Muscle of leg (tissue), 11 donors: ENCODE results near the gene PDZRN3. TPM values are rescaled to one million over a fixed set of nuclear protein-coding genes. Genes with fewer than 3 reads are reported as not detected.
A peak's percentile ranks its signal among the peaks of the same experiment; 100 is the strongest.

ENCODE experiments used
- DNase-seq: peaks from one replicate; pipeline ENCODE4 v3.0.0; 2013
- H3K27ac ChIP-seq: one replicate; pipeline ENCODE4 v1.5.1; 2013; ENCODE audit warnings: mild to moderate bottlenecking, low read length, control low read depth
- H3K27me3 ChIP-seq: one replicate; pipeline ENCODE4 v1.6.1; 2013; ENCODE audit warnings: low read length; ENCODE audit not compliant: control insufficient read depth, insufficient read depth
- H3K36me3 ChIP-seq: one replicate; pipeline ENCODE4 v1.6.1; 2013; ENCODE audit warnings: low read length; ENCODE audit not compliant: control insufficient read depth, insufficient read depth
- H3K4me1 ChIP-seq: one replicate; pipeline ENCODE4 v1.6.1; 2013; ENCODE audit warnings: low read length; ENCODE audit not compliant: control insufficient read depth, insufficient read depth
- H3K4me3 ChIP-seq: one replicate; pipeline ENCODE4 v1.5.1; 2013; ENCODE audit warnings: low read length, control low read depth
- H3K9me3 ChIP-seq: replicated peaks from 2 replicates; pipeline ENCODE4 v1.6.1; 2013; ENCODE audit warnings: low read depth, low read length; ENCODE audit not compliant: control insufficient read depth
- WGBS: methylation state at CpG from one replicate; pipeline ENCODE4 v1.1.5; 2013; ENCODE audit warnings: missing lambda C conversion rate; ENCODE audit not compliant: insufficient coverage; 5-methylcytosine and 5-hydroxymethylcytosine counted together
- polyA plus RNA-seq, 8 donors: library from polyadenylated mRNA; unstranded; fragments of 120-200 nt; gene quantifications; one replicate each; pipeline versions ENCODE4 v1.2.1 to v1.2.3, GENCODE V29; 2013; ENCODE audit warnings: inconsistent platforms in 1 of 8, low replicate concordance in 1 of 8; ENCODE audit not compliant: insufficient read length in 8 of 8, insufficient read depth in 1 of 8
- total RNA-seq: library from RNA; stranded (reverse); fragments of 120-200 nt; gene quantifications from one replicate; pipeline ENCODE4 v1.2.4, GENCODE V29; 2013

The PDZRN3 gene
- total and polyA plus RNA-seq, 9 donors, result 57.1 to 96.4 (median 79.7) TPM

DNA sequence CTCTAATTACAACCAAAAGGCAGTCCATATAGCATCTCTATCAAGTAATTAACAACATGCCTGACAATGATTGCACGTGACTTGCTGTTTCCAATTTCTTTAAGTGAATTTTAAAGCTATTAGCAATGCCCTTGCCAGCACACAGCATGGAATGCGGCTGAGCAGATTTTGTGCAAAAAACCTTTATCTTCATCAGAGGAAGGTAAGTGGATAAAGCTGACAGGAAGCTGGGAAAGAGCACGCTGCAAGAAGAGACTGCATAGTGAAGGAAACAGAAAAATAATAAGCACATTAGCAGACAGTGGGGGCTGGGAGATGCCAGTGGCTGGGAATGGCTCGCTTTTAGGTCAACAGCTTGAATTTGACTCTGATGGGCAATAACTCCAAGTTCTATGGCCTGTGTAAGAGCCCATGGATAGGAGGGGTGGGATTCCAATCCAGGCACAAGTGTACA, 138.8 kb downstream of the PDZRN3 start:
- no peak for DNase-seq
- 53% methylated on average over 3 of the region's 4 CpGs for WGBS
- Histone ChIP-seq H3K36me3 (peaks cover 10% of the 10 kb centered on the region), H3K9me3 (no peaks in the 10 kb centered on the region), H3K4me1 (peaks cover 12% of the 10 kb centered on the region), H3K4me3 (no peak overlapping the region), H3K27me3 (no peaks in the 10 kb centered on the region), H3K27ac (no peak overlapping the region)

DNA sequence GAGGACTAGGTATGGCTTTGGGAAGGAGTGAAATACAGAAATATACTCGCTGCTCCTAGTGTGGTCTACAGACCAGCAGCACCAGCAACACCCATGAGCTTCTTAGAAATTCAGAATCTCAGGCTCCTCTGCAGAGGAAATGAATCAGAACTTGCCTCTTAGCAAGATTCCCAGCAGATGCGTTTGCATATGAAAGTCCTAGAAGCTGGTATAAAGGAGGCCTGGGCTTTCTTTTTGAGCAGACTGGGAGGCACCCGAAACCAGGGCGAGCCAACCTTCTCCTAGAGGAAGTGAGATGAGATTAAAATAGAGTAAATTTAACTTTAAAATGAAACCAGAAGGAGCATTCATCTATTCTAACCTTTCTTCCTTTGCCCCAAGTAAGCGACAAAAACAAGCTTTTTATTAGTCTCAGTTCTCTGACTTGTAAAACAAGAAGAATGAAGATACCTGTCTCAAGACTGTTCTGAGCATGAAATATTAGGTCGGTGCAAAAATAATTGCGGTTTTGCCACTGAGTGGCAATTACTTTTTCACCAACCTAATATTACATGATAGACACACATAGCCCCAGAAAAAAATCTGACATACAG, 140.0 kb downstream of the PDZRN3 start:
- Histone ChIP-seq H3K27me3 (no peaks in the 10 kb centered on the region), H3K4me3 (no peak overlapping the region), H3K27ac (no peak overlapping the region), H3K4me1 (peaks cover 10% of the 10 kb centered on the region), H3K36me3 (peaks cover 10% of the 10 kb centered on the region), H3K9me3 (no peaks in the 10 kb centered on the region)
- 75% methylated on average over 2 of the region's 7 CpGs for WGBS
- no peak for DNase-seq

DNA sequence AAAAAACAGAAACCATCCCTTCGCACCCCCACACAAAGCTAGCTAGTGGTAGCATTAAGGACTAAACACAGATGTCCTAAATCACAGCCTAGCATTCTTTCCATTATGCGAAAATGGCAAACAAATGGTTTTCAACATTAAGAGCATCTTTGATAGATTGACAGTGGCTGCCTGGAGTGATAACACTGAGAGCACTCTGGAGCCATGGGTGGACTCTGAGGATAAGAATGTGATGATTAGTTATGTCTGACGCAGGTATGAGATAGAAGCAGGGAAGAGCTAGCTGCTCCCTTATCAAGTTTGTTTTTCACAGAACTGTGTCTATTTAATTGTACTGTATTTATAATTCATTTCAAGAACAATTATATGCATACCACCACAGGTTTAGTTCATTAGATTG, 142.9 kb downstream of the PDZRN3 start:
- Histone ChIP-seq H3K4me1 (peaks cover 17% of the 10 kb centered on the region), H3K4me3 (no peak overlapping the region), H3K27me3 (no peaks in the 10 kb centered on the region), H3K9me3 (no peaks in the 10 kb centered on the region), H3K27ac (no peak overlapping the region), H3K36me3 (peaks cover 5% of the 10 kb centered on the region)
- no peak for DNase-seq
- WGBS, result no CpG with 5 or more reads among the region's 3 CpGs

DNA sequence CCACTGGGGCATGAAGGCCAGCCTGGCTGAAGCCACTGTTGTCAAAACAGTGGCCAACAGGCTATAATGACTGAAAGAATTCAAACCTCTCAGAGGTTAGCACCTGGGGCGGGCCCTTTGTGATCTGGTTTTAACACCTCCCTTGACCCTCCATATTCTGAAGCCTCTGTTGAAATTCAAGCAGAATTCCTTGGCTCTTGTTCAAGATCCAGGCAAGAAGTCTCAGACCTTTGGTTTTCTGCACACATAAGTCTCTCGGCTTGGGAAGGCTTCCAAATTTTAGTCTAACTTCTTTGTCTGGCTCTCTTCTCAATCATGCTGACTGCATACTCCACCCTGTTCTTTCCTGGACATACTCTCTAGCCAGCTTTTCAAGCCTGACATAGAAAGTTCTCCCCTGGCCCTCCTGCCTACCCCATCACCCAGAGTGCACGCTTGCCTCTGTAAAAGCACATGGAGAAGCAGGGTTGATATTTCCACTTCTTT, 144.5 kb downstream of the PDZRN3 start:
- H3K27ac ChIP-seq, result no peak overlapping the region
- no peaks in the 10 kb centered on the region for H3K9me3 ChIP-seq
- peaks cover 5% of the 10 kb centered on the region for H3K36me3 ChIP-seq
- H3K27me3 ChIP-seq, result no peaks in the 10 kb centered on the region
- peaks cover 15% of the 10 kb centered on the region for H3K4me1 ChIP-seq
- DNase-seq, result peak; percentile 59
- no peak overlapping the region for H3K4me3 ChIP-seq
- WGBS, result 73% methylated on average over 3 of the region's 3 CpGs

DNA sequence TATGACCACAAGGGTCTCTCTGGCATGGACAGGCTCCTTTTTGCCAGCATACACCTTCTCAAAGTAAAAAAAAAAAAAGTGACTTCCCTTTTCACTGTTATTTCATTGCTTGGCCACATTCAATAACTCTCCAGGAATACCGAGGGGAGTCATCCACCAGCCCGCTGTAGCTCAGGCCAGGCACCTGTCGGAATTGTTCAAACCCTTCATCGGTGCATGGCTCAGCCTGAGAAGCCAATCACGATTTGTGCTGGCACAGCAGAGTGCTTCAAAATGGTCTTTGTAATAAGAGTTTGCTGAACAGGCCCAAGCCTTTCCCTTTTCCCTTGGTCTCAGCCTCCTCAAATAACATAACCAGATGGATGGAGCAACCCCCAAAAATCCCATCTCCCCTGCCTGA, 145.4 kb downstream of the PDZRN3 start:
- Histone ChIP-seq H3K27me3 (no peaks in the 10 kb centered on the region), H3K36me3 (peaks cover 3% of the 10 kb centered on the region), H3K4me1 (peaks cover 15% of the 10 kb centered on the region), H3K27ac (no peak overlapping the region), H3K4me3 (no peak overlapping the region), H3K9me3 (no peaks in the 10 kb centered on the region)
- WGBS, result 40% methylated on average over 2 of the region's 5 CpGs
- no peak for DNase-seq

DNA sequence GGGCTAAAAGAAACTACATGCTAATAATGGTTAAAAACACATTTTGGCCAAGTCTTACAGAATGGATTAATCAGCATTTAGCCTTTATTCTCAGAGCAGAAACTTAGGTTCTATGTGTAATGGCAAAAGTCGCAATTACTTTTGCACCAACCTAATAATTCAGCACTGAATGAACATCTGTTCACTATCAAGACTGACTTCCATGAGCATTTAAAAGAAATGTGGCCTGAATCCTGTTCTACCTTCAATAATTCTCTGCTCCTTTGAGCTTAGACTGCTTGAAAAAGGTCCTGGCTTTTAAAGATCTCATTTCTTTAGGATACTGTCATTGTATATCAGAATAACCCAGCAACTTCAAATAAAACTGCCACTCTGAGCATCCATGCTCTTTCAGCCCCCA, 145.9 kb downstream of the PDZRN3 start:
- Histone ChIP-seq H3K27me3 (no peaks in the 10 kb centered on the region), H3K27ac (no peak overlapping the region), H3K36me3 (no peaks in the 10 kb centered on the region), H3K4me1 (peaks cover 15% of the 10 kb centered on the region), H3K9me3 (no peaks in the 10 kb centered on the region), H3K4me3 (no peak overlapping the region)
- DNase-seq, result no peak
- no CpG with 5 or more reads among the region's 1 CpG for WGBS

DNA sequence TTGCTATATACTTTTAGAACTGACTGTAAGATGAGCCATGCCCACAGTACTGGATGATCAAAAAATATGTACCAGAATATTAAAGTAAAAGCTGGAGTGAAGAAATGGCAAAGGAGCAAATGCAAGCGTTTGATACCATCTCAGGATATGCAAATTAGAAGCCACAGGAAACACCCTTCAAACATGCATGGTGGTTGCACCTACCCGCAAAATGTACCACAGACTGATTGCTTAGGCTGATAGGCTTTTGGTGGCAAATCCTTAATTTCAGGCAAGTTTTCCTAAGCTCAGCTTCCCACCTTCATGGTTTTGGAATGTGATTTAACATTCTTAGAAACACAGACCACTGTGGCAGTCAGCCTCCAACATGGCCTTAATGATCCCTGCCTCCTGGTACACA, 149.0 kb downstream of the PDZRN3 start:
- no peak overlapping the region for H3K27ac ChIP-seq
- WGBS, result 80% methylated on average over 1 of the region's 2 CpGs
- H3K4me3 ChIP-seq, result no peak overlapping the region
- H3K27me3 ChIP-seq, result no peaks in the 10 kb centered on the region
- no peak for DNase-seq
- no peaks in the 10 kb centered on the region for H3K9me3 ChIP-seq
- no peaks in the 10 kb centered on the region for H3K36me3 ChIP-seq
- peaks cover 15% of the 10 kb centered on the region for H3K4me1 ChIP-seq

DNA sequence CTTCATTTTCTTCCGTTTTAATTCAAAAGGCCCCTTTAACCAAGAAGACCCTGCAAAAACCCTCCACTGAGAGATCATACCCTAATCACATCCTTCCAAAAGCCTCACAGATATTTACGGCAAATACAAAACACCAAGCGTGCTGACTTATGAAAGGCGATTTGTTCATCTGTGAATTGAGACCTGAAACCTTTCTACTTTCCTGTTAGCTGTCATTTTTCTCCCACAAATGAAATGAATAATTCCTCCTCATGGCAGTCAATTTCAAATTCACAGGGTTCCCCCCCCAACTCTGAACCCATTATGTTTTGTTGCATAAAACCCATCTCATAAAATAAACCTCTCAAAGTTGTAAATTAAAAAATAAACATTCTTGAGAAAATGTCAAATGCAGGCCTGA, 149.6 kb downstream of the PDZRN3 start:
- no peaks in the 10 kb centered on the region for H3K27me3 ChIP-seq
- no peaks in the 10 kb centered on the region for H3K9me3 ChIP-seq
- H3K36me3 ChIP-seq, result no peaks in the 10 kb centered on the region
- WGBS, result 70% methylated on average over 3 of the region's 4 CpGs
- H3K4me3 ChIP-seq, result no peak overlapping the region
- no peak for DNase-seq
- H3K4me1 ChIP-seq, result peaks cover 12% of the 10 kb centered on the region
- H3K27ac ChIP-seq, result no peak overlapping the region

DNA sequence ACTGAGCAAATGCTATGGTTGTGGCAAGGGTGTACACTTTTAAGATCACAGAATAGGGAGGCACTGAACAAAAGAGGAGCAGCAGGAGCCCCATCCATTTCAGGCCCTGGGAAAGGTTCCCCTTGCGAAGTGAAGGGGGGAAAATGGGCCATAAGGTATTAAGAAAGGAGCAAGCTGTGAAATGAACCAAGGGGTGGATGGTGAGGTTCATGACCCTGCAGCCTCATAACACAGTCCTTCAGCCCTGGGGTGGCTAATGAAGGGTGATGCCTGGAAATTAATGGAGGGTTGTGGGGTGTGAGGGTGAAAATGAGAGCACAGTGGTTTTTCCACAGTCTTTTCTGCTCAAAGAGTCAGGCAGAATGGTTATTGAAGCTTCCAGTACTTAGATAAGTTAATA, 150.1 kb downstream of the PDZRN3 start:
- peaks cover 8% of the 10 kb centered on the region for H3K4me1 ChIP-seq
- no peaks in the 10 kb centered on the region for H3K36me3 ChIP-seq
- 83% methylated on average over 1 of the region's 1 CpG for WGBS
- no peaks in the 10 kb centered on the region for H3K27me3 ChIP-seq
- H3K4me3 ChIP-seq, result no peak overlapping the region
- no peaks in the 10 kb centered on the region for H3K9me3 ChIP-seq
- no peak for DNase-seq
- no peak overlapping the region for H3K27ac ChIP-seq

DNA sequence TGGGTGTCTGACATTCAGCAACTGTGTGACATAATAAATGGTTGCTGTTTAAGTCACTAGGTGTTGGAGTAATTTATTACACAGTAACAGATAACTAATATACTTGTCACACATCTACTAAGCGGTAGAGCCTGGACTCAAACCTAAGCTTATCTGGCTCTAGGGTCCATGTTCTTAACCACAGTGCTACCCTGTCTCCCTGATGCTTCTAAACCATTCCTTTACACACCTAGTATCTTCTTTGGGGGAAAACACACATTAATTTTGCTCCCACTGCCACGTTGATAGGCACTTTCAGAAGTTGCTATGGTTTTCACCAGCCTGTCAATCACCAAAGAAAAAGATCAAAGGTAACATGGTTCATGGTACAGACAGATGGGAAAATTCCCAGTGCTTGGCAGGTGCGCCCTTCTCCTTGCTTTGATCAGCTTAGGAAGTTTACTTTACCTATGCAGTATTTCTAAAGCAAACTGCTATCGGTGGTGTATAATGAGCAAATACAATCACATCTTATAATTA, 150.8 kb downstream of the PDZRN3 start:
- 40% methylated on average over 2 of the region's 4 CpGs for WGBS
- no peak overlapping the region for H3K27ac ChIP-seq
- no peak overlapping the region for H3K4me3 ChIP-seq
- H3K4me1 ChIP-seq, result peaks cover 2% of the 10 kb centered on the region
- no peaks in the 10 kb centered on the region for H3K27me3 ChIP-seq
- DNase-seq, result no peak
- H3K36me3 ChIP-seq, result no peaks in the 10 kb centered on the region
- no peaks in the 10 kb centered on the region for H3K9me3 ChIP-seq
